ENCODE results near the gene AREL1.

The AREL1 gene

GRCh38 chr14:74658535-74659131 is 54.2 kb downstream of the AREL1 start:
- no peak for DNase-seq

GRCh38 chr14:74656964-74657363 is 55.9 kb downstream of the AREL1 start:
- DNase-seq: no peak

- DNase-seq: no peak
Observed at GRCh38 chr14:74655599-74656395, 57.1 kb downstream of the AREL1 start.

- no peak for DNase-seq
Observed at GRCh38 chr14:74654931-74655330, 57.9 kb downstream of the AREL1 start.

GRCh38 chr14:74653386-74654138 is 59.3 kb downstream of the AREL1 start:
- no peak for DNase-seq

- no peak for DNase-seq
Observed at GRCh38 chr14:74652541-74652940, 60.3 kb downstream of the AREL1 start.

GRCh38 chr14:74650927-74651686 is 61.8 kb downstream of the AREL1 start:
- DNase-seq: no peak

- DNase-seq: no peak
Observed at GRCh38 chr14:74649673-74650072, 63.2 kb downstream of the AREL1 start.

GRCh38 chr14:74649167-74649566 is 63.7 kb downstream of the AREL1 start:
- no peak for DNase-seq

- DNase-seq: no peak
Observed at GRCh38 chr14:74648601-74649000, 64.3 kb downstream of the AREL1 start.

GRCh38 chr14:74647678-74648461 is 65.0 kb downstream of the AREL1 start:
- no peak for DNase-seq

- no peak for DNase-seq
Observed at GRCh38 chr14:74647061-74647677, 65.7 kb downstream of the AREL1 start.

- DNase-seq: no peak
Observed at GRCh38 chr14:74645756-74646470, 67.0 kb downstream of the AREL1 start.

- DNase-seq: no peak
Observed at GRCh38 chr14:74645244-74645643, 67.6 kb downstream of the AREL1 start.

GRCh38 chr14:74641601-74642391 is 71.1 kb downstream of the AREL1 start:
- DNase-seq: no peak

GRCh38 chr14:74638966-74639365 is 73.9 kb downstream of the AREL1 start:
- no peak for DNase-seq

- DNase-seq: no peak
Observed at GRCh38 chr14:74638066-74638465, 74.8 kb downstream of the AREL1 start.

- DNase-seq: no peak
Observed at GRCh38 chr14:74637178-74637550, 75.7 kb downstream of the AREL1 start.

GRCh38 chr14:74636424-74637177 is 76.3 kb downstream of the AREL1 start:
- DNase-seq: no peak
